K562 (cell line): ENCODE data around the gene NSF.
"Not testable (repeated sequence)": the region's sequence is repeated elsewhere in the genome, so short reads cannot be mapped to it uniquely, and the experiment has no call there.

Source experiments
- NFRKB ChIP-seq: fragments of 450-650 bp; IDR thresholded peaks from 2 replicates; pipeline ENCODE4 v1.6.1; 2016; ENCODE audit warnings: low read depth
- TF ChIP-seq, protein P1 (sequence below): fragments of 450-650 bp; formaldehyde crosslinking; IDR thresholded peaks from 2 replicates; pipeline ENCODE4 v1.4.0; 2022; ENCODE audit warnings: missing genetic modification characterization

- TF ChIP-seq, protein P1, sequence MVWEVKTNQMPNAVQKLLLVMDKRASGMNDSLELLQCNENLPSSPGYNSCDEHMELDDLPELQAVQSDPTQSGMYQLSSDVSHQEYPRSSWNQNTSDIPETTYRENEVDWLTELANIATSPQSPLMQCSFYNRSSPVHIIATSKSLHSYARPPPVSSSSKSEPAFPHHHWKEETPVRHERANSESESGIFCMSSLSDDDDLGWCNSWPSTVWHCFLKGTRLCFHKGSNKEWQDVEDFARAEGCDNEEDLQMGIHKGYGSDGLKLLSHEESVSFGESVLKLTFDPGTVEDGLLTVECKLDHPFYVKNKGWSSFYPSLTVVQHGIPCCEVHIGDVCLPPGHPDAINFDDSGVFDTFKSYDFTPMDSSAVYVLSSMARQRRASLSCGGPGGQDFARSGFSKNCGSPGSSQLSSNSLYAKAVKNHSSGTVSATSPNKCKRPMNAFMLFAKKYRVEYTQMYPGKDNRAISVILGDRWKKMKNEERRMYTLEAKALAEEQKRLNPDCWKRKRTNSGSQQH (CRISPR knock-in tag) = not testable (repeated sequence)
- not testable (repeated sequence) for TF ChIP-seq NFRKB
Measured at GRCh38 chr17:46699014-46699413, 108.5 kb downstream of the NSF start.
